ENCODE measurements around the gene SURF2. TPM values are rescaled to one million over a fixed set of nuclear protein-coding genes. Genes with fewer than 3 reads are reported as not detected.

SURF2 gene
- total RNA-seq, 1 donor from 2014 or later, result 15.4 TPM

DNA sequence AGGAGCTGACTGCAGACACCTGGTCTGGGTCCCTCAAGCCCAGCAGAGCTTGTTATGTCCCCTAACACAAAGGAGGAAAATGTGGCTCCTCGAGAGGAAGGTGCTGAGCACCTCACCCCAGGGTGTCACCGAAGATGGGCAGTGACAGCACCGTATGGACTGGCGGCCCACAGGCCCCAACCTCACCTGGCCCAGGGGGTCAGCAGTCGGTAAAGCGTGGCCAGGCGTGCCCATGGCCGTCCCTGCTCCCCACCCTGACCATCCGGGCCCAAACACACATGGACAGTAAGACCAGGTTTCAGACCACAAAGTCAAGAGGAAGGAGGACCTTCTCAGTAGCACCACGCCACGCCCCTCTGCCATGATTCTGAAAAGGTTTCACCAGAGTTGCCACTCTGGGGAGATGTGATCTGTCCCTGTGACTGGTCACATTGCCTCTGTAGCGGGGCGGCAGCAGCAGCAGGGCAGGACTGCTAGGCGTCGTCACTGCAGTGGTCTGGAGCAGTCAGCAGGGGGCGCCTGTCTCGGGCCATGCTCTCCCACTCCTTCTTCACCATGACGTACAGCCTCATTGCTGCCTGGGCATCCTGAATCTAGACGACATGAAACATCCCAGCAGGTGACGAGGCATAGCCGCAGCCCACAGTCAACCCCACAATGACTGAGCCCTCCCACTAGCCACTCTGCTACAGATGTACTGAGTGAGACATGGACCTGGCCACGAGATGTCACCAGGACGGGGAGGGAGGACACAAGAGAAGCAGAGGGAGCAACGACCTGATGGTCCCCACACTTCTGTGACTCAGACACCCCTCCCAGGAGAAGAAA lies 50.3 kb downstream of the SURF2 start:
- H3K27ac Mint-ChIP-seq (ENCODE audit: unreplicated experiment), result no peak overlapping the region
- no peaks in the 10 kb centered on the region for H3K27me3 Mint-ChIP-seq (ENCODE audit: unreplicated experiment)

DNA sequence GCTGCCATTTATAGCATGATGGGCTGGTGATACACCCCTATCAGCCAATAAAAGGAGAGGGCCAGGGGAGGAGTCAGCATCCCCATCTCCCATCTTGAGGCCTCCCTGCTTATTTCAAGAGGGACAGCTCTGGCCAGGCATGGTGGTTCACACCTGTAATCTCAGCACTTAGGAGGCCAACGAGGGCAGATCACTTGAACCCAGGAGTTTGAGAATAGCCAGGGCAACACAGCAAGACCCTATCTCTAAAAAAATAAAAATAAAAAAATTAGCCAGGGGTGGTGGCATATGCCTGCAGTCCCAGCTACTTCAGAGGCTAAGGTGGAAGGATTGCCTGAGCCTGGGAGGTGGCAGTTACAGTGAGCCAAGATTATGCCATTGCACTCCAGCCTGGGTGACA lies 51.7 kb downstream of the SURF2 start:
- no peak overlapping the region for H3K27ac Mint-ChIP-seq (ENCODE audit: unreplicated experiment)
- no peak overlapping the region for H3K4me3 Mint-ChIP-seq (ENCODE audit: unreplicated experiment)

More for the DNA sequence above, 50.3 kb downstream of the SURF2 start:
- DNase-seq (ENCODE audit: extremely low spot score, unreplicated experiment), result peak; percentile 91
- peaks cover 2% of the 10 kb centered on the region for H3K4me1 Mint-ChIP-seq (ENCODE audit: unreplicated experiment)
- TF ChIP-seq, protein P1, sequence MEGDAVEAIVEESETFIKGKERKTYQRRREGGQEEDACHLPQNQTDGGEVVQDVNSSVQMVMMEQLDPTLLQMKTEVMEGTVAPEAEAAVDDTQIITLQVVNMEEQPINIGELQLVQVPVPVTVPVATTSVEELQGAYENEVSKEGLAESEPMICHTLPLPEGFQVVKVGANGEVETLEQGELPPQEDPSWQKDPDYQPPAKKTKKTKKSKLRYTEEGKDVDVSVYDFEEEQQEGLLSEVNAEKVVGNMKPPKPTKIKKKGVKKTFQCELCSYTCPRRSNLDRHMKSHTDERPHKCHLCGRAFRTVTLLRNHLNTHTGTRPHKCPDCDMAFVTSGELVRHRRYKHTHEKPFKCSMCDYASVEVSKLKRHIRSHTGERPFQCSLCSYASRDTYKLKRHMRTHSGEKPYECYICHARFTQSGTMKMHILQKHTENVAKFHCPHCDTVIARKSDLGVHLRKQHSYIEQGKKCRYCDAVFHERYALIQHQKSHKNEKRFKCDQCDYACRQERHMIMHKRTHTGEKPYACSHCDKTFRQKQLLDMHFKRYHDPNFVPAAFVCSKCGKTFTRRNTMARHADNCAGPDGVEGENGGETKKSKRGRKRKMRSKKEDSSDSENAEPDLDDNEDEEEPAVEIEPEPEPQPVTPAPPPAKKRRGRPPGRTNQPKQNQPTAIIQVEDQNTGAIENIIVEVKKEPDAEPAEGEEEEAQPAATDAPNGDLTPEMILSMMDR (IDR thresholded peaks at IDR 0.05), result peak; percentile 90
- no peaks in the 10 kb centered on the region for H3K9me3 Mint-ChIP-seq (ENCODE audit: unreplicated experiment)
- H3K36me3 Mint-ChIP-seq (ENCODE audit: unreplicated experiment), result peaks cover 41% of the 10 kb centered on the region
- H3K4me3 Mint-ChIP-seq (ENCODE audit: unreplicated experiment), result no peak overlapping the region

More for the DNA sequence above, 51.7 kb downstream of the SURF2 start:
- no peaks in the 10 kb centered on the region for H3K27me3 Mint-ChIP-seq (ENCODE audit: unreplicated experiment)
- H3K4me1 Mint-ChIP-seq (ENCODE audit: unreplicated experiment), result peaks cover 2% of the 10 kb centered on the region
- H3K9me3 Mint-ChIP-seq (ENCODE audit: unreplicated experiment), result no peaks in the 10 kb centered on the region
- DNase-seq (ENCODE audit: extremely low spot score, unreplicated experiment), result no peak
- TF ChIP-seq, protein P1 (IDR thresholded peaks at IDR 0.05), result no peak
- H3K36me3 Mint-ChIP-seq (ENCODE audit: unreplicated experiment), result peaks cover 44% of the 10 kb centered on the region

Other genes starting within 250 kb of the SURF2 start
- gene RALGDS, start 235.3 kb upstream of the SURF2 start, total RNA-seq, result 35.1 and 38.4 TPM in 2 replicates
- 3.1 and 4.1 TPM in 2 replicates for gene GBGT1, start 192.6 kb upstream of the SURF2 start, total RNA-seq
- gene OBP2B, start 147.3 kb upstream of the SURF2 start, total RNA-seq, result not detected in 2 replicates
- not detected in 2 replicates for gene ABO, start 81.3 kb upstream of the SURF2 start, total RNA-seq
- gene SURF6, start 20.4 kb upstream of the SURF2 start, total RNA-seq, result 16.0 and 19.8 TPM in 2 replicates
- 23.4 and 27.6 TPM in 2 replicates for gene MED22, start 8.4 kb upstream of the SURF2 start, total RNA-seq
- 1,770 and 1,772 TPM in 2 replicates for gene RPL7A, start 8.3 kb upstream of the SURF2 start, total RNA-seq
- 36.2 and 39.4 TPM in 2 replicates for gene SURF1, start 63 bp upstream of the SURF2 start, total RNA-seq
- gene SURF4, start 19.5 kb downstream of the SURF2 start, total RNA-seq, result 190 and 201 TPM in 2 replicates
- 3.5 and 5.1 TPM in 2 replicates for gene STKLD1, start 19.8 kb downstream of the SURF2 start, total RNA-seq
- gene REXO4, start 61.5 kb downstream of the SURF2 start, total RNA-seq, result 22.2 and 22.8 TPM in 2 replicates
- 7.4 and 8.8 TPM in 2 replicates for gene ADAMTS13, start 65.8 kb downstream of the SURF2 start, total RNA-seq
- gene CACFD1, start 103.4 kb downstream of the SURF2 start, total RNA-seq, result 28.9 and 29.3 TPM in 2 replicates
- 8.0 and 8.4 TPM in 2 replicates for gene SLC2A6, start 122.5 kb downstream of the SURF2 start, total RNA-seq
- gene MYMK, start 168.4 kb downstream of the SURF2 start, total RNA-seq, result not detected in 2 replicates
- gene ADAMTSL2, start 178.2 kb downstream of the SURF2 start, total RNA-seq, result 0.10 and 0.11 TPM in 2 replicates

Data from osteocyte (in vitro differentiated cells).